ENCODE data around the gene GLB1L3.
"Not testable (repeated sequence)": the region's sequence is repeated elsewhere in the genome, so short reads cannot be mapped to it uniquely, and the experiment has no call there.

The GLB1L3 gene

DNA sequence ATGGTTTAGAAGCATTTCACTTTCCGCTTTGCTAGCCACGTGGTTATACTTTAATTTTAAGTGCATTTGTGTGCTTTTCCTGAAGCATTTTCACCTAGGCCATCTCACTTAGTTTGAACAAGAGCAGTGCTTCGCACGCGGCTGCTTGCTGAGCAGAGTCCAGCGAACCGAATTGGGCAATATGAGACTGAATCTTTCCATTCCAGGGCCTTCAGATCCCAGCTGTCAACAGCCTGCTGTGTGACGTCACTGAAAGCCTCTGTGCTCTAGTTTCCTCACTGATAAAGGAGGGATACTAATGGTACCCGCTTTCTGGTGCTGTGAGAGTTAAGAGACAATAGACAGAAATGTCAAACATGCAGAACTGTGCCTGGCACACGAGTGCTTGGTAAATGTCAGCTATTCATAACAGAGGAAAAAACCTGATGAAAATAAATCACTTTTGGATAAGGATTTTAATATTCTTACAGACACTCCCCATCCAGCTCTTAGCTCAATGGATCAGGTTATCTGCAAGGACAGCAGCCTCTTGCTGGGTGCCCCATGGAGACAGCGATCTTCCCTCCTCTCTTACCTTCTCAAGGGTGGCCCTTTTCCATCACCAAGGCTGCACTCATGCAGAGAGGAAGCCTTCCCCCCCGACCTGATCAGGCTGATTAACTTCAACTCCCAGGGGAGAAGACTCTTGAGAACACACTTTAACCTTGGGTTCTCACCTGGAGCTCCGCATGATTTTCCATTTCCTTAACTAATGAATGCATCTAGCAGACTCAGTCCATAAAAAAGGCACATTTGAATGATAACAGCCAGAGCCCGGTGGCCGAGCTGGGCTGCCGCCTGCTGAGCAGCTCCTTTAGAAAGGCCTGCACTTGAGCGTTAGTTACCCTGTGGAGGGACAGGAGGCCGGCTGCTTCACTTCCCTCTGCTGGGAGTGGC lies 3.5 kb upstream of the GLB1L3 start:
- H3K4me3 ChIP-seq (ENCODE audit: low read depth, low read length): no peak overlapping the region
- no peak for DNase-seq (ENCODE audit: low read depth)

DNA sequence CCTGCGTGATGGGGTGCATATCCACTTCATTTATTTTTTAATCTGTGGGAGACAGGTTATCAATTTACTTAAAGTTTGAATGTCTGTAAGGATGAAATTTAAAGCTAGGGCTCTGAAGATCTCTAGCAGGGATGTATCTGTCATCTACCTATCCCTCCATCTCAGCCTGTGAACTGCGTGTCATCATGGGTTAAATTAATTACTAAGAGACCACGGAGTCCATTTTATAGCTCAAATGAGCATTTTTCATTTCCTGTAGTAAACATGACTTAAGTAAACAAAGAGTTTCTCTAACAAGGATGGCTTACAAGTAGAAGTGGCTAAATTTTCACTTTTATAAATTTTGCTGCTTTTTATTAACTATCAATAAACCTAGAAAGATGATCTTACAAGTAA lies 2.9 kb upstream of the GLB1L3 start:
- TF ChIP-seq, protein P1, sequence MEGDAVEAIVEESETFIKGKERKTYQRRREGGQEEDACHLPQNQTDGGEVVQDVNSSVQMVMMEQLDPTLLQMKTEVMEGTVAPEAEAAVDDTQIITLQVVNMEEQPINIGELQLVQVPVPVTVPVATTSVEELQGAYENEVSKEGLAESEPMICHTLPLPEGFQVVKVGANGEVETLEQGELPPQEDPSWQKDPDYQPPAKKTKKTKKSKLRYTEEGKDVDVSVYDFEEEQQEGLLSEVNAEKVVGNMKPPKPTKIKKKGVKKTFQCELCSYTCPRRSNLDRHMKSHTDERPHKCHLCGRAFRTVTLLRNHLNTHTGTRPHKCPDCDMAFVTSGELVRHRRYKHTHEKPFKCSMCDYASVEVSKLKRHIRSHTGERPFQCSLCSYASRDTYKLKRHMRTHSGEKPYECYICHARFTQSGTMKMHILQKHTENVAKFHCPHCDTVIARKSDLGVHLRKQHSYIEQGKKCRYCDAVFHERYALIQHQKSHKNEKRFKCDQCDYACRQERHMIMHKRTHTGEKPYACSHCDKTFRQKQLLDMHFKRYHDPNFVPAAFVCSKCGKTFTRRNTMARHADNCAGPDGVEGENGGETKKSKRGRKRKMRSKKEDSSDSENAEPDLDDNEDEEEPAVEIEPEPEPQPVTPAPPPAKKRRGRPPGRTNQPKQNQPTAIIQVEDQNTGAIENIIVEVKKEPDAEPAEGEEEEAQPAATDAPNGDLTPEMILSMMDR (IDR thresholded peaks at IDR 0.05; ENCODE audit: insufficient read depth, low read depth, low read length, missing control alignments): no peak
- no peak overlapping the region for H3K4me3 ChIP-seq (ENCODE audit: low read depth, low read length)
- no peak for DNase-seq (ENCODE audit: low read depth)

More for the DNA sequence above, 3.5 kb upstream of the GLB1L3 start:
- TF ChIP-seq, protein P1 (IDR thresholded peaks at IDR 0.05; ENCODE audit: insufficient read depth, low read depth, low read length, missing control alignments): no peak

DNA sequence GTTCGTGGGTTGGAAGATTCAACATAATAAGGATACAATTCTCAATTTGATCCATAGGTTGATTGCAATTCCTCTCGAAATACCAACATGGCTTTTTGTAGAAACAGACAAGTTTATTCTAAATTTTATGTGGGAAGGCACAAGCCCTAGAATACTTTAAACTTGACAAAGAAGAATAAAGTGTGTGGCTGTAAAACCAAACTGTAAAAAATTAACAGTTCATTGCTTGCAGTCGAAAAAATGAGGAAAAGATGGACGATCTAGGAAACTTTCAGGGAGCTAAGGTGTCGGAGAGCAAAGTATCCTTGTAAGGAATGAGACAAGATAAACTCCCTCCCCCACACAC lies 1.0 kb upstream of the GLB1L3 start:
- peak overlapping the region; percentile 47; the same call in 1 of the 2 replicates for H3K4me3 ChIP-seq (ENCODE audit: low read depth, low read length)
- TF ChIP-seq, protein P1 (IDR thresholded peaks at IDR 0.05; ENCODE audit: insufficient read depth, low read depth, low read length, missing control alignments): no peak
- no peak for DNase-seq (ENCODE audit: low read depth)

DNA sequence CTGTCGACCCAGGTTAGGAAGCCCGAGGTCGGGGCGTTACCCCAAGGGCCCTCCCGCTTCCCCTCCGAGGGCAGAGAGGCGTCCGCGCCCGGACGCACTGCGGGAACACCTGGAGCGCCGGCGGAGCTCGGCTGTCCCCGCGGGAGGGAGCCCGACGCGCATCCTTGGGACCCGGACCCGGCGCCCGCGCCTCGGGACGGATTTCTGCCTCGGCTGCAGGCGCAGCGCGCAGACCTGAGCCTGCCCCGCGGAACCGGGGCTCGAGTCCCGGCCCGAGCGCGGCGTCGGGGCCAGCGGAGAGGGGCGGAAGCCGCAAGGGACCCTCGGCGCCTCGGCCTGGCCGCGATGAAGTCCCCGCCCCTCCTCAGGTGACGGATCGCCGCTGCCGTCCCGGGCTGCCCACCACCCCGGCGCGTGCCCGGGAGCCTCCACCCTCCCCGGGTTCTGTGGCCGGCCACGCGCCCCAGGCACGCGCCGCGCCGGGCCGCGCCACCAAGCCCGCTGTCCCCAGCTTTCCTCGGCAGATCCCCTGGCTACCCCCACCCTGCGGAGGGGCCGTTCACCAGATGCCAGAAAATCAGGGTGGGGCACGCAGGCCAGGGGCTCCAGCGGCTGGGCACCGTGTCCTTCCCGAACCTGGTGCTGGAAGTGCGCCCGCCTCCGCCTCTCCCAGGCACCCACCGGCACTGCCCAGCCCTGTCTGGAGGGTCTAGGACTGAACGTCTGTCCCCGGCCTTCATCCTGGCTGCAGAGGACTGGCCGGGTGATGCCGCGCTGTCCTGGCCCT lies 410 bp downstream of the GLB1L3 start:
- TF ChIP-seq, protein P1 (IDR thresholded peaks at IDR 0.05; ENCODE audit: insufficient read depth, low read depth, low read length, missing control alignments): no peak
- H3K4me3 ChIP-seq (ENCODE audit: low read depth, low read length): no peak overlapping the region
- DNase-seq (ENCODE audit: low read depth): no peak

DNA sequence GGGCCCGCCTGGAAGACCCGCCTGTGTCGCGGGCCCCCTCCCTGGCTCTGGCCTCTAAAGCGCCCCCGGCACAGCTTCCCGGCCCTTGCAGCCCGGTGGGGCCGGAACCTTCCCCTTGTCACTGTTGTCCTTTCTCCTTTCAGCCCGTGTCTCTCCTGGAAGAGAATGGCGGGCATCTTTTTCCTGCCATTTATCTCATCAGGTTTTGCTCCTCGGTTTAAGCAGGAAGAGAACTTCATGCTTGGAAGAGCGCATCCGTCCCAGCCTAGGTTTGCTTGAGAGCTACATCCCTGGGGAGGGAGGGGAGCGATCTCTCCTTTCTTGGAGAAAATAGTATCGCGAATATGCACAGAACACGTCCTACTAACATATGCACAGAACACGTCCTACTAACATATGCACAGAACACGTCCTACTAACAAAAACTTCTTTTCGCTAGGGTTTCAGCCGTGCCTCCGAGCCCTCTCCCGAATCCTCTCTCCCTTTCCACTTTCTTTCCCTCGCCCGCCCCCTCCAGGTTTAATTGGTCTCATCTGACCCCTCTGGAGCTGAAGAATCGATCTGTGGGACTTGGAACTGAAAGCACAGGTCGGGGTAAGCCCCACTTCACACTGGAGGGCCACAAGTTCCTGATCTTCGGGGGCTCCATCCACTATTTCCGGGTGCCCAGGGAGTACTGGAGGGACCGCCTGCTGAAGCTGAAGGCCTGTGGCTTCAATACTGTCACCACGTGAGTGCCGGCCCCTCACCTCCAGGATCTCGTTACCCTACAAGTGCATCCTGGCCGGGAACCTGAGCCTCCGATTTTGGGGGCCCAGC lies 1.2 kb downstream of the GLB1L3 start:
- DNase-seq (ENCODE audit: low read depth): no peak
- H3K4me3 ChIP-seq (ENCODE audit: low read depth, low read length): no peak overlapping the region
- TF ChIP-seq, protein P1 (IDR thresholded peaks at IDR 0.05; ENCODE audit: insufficient read depth, low read depth, low read length, missing control alignments): no peak

DNA sequence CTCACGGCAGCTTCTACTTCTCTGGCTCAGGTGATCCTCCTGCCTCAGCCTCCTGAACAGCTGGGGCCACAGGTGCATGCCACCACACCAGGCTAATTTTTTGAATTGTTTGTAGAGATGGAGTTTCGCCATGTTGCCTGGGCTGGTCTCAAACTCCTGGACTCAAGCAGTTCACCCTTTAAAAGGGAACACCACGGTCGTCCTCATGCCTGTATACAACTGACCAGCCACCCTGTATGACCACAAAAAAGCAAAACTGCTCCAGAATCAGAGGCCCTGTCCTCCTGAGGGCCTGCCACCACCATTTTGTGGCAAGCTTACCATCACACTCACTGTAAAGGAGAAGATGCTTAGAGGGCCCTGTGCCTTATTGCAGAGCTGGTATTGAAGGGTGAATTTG lies 2.2 kb downstream of the GLB1L3 start:
- TF ChIP-seq, protein P1 (IDR thresholded peaks at IDR 0.05; ENCODE audit: insufficient read depth, low read depth, low read length, missing control alignments): no peak
- H3K4me3 ChIP-seq (ENCODE audit: low read depth, low read length): no peak overlapping the region
- DNase-seq (ENCODE audit: low read depth): no peak

DNA sequence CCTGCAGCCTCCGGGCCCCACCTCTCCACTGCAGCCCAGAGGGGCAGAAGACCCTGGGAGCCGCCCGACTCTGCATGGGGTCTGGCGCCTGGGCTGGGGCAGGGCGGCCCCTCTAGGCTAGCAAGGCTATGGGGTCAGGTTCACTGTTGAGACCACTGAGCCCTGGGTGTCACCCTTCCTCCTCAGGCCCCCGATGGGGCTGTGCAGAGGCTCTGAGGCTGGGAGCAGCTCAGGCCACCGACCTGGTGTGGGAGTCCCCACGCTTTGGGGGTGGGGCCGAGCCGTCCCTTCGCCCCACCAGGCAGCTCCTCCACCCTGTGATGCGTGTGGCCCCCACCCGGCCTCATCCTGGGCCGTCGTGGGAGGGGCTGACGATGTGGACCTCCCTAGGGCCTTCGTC lies 5.5 kb downstream of the GLB1L3 start:
- H3K4me3 ChIP-seq (ENCODE audit: low read depth, low read length); DNase-seq (ENCODE audit: low read depth): not testable (repeated sequence)

All from GM12865 (cell line).